ENCODE data around the gene PIPOX. TPM values are rescaled to one million over a fixed set of nuclear protein-coding genes. Genes with fewer than 3 reads are reported as not detected.

PIPOX gene
- total and polyA plus RNA-seq, 2 of the 13 experiments (the other 11 are each of a cell fraction or from before 2014, with no cell fraction given) = 87.3 to 154 TPM

GRCh38 chr17:29037739-29038084 lies 5.2 kb upstream of the PIPOX start:
- ChIA-PET CTCF (ENCODE audit: low intra/inter-chr PET ratio, low total read pairs) (no interaction called here), POLR2A (no interaction called here)
- TF ChIP-seq, protein P1, sequence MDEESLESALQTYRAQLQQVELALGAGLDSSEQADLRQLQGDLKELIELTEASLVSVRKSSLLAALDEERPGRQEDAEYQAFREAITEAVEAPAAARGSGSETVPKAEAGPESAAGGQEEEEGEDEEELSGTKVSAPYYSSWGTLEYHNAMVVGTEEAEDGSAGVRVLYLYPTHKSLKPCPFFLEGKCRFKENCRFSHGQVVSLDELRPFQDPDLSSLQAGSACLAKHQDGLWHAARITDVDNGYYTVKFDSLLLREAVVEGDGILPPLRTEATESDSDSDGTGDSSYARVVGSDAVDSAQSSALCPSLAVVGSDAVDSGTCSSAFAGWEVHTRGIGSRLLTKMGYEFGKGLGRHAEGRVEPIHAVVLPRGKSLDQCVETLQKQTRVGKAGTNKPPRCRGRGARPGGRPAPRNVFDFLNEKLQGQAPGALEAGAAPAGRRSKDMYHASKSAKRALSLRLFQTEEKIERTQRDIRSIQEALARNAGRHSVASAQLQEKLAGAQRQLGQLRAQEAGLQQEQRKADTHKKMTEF (CRISPR knock-in tag; IDR thresholded peaks at IDR 0.05) = no peak
- TF ChIP-seq KDM3A (CRISPR knock-in tag; IDR thresholded peaks at IDR 0.05; ENCODE audit: low read depth) (no peak), CC2D1A (CRISPR knock-in tag; IDR thresholded peaks at IDR 0.05) (no peak), ZKSCAN5 (CRISPR knock-in tag; IDR thresholded peaks at IDR 0.05) (no peak), ZNF589 (CRISPR knock-in tag; conservative IDR thresholded peaks at IDR 0.05) (no peak), SMAD9 (CRISPR knock-in tag; IDR thresholded peaks at IDR 0.05) (no peak), DRAP1 (CRISPR knock-in tag; IDR thresholded peaks at IDR 0.05) (no peak), ZFAT (CRISPR knock-in tag; conservative IDR thresholded peaks at IDR 0.05) (no peak), ATM (IDR thresholded peaks at IDR 0.05; ENCODE audit: borderline replicate concordance) (no peak), ZNF672 (CRISPR knock-in tag; IDR thresholded peaks at IDR 0.05) (no peak)
- TF ChIP-seq, protein P2, sequence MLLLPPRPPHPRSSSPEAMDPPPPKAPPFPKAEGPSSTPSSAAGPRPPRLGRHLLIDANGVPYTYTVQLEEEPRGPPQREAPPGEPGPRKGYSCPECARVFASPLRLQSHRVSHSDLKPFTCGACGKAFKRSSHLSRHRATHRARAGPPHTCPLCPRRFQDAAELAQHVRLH (CRISPR knock-in tag; IDR thresholded peaks at IDR 0.05; ENCODE audit: borderline replicate concordance, low read depth) = no peak
- TF ChIP-seq, protein P3, sequence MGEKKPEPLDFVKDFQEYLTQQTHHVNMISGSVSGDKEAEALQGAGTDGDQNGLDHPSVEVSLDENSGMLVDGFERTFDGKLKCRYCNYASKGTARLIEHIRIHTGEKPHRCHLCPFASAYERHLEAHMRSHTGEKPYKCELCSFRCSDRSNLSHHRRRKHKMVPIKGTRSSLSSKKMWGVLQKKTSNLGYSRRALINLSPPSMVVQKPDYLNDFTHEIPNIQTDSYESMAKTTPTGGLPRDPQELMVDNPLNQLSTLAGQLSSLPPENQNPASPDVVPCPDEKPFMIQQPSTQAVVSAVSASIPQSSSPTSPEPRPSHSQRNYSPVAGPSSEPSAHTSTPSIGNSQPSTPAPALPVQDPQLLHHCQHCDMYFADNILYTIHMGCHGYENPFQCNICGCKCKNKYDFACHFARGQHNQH (CRISPR knock-in tag; IDR thresholded peaks at IDR 0.05) = no peak
- DNase-seq (ENCODE audit: low spot score) (no peak), FAIRE-seq (no peak), ATAC-seq (no peak)
- Histone ChIP-seq H3K4me1 (ENCODE audit: insufficient read depth, low read length) (peaks cover 43% of the 10 kb centered on the region), H2AFZ (ENCODE audit: low read length) (no peak overlapping the region), H3K79me2 (ENCODE audit: insufficient read depth, low read length) (no peaks in the 10 kb centered on the region), H4K20me1 (ENCODE audit: insufficient read depth, low read length) (no peaks in the 10 kb centered on the region), H3K36me3 (replicated peaks in 1 of 2; ENCODE audit: control insufficient read depth in 1 of 2, insufficient read depth in 2 of 2, low read length in 2 of 2) (no peaks in the 10 kb centered on the region), H3K27ac (ENCODE audit: extremely low read length, insufficient read depth, low read length) (no peak overlapping the region), H3K4me3 (replicated peaks in 1 of 3; ENCODE audit: insufficient read depth in 1 of 3, low read depth in 2 of 3, low read length in 3 of 3) (no peak overlapping the region), H3K9ac (ENCODE audit: insufficient read depth, low read depth, low read length) (no peak overlapping the region), H3K9me3 (ENCODE audit: low read length) (peaks cover 10% of the 10 kb centered on the region; the same call in 1 of the 2 replicates), H3K4me2 (ENCODE audit: low read depth, low read length) (no peak overlapping the region), H3K27me3 (ENCODE audit: control insufficient read depth in 1 of 2, insufficient read depth in 2 of 2, low read length in 2 of 2) (peaks cover 0 to 26% of the 10 kb centered on the region in 2 experiments; a peak in 4 of 5 replicates)
- intact Hi-C loops (cut with micrococcal nuclease; ENCODE audit: unreplicated experiment) (no loop called here), in situ Hi-C loops (cut with HindIII; ENCODE audit: extremely low pct_ligation_motif_present, low pct_unique_long_range_greater_than_20kb) (no loop called here)
- 68% methylated on average over 9 of the region's 10 CpGs for WGBS (ENCODE audit: low lambda C conversion rate)
- no TSS peak for BruUV-seq (replicated peaks)
